DOHH2 (cell line): ENCODE measurements around the gene SEMA5B.

Experiments
- H3F3A ChIP-seq: fragments of 200-600 bp; sonication (generic), shearing (Covaris generic); 2 replicates; pipeline ENCODE4 v1.6.0; 2016; ENCODE audit warnings: antibody characterized with exemption, mild to moderate bottlenecking; ENCODE audit not compliant: control insufficient read depth, insufficient read depth
- H3K27ac ChIP-seq: fragments of 200-600 bp; sonication (generic); 2 replicates; pipeline ENCODE4 v1.5.1; 2014; ENCODE audit warnings: low read depth, mild to moderate bottlenecking, low read length, moderate library complexity
- H3K27me3 ChIP-seq: fragments of 200-600 bp; sonication (generic); 2 replicates; pipeline ENCODE4 v1.6.1; 2014; ENCODE audit warnings: mild to moderate bottlenecking, low read length, mixed read lengths; ENCODE audit not compliant: control insufficient read depth
- H3K36me3 ChIP-seq: fragments of 200-600 bp; sonication (generic); 2 replicates; pipeline ENCODE4 v1.6.1; 2014; ENCODE audit warnings: mild to moderate bottlenecking, low read length, moderate library complexity, mixed read lengths; ENCODE audit not compliant: control insufficient read depth
- H3K4me1 ChIP-seq: fragments of 200-600 bp; sonication (generic); 2 replicates; pipeline ENCODE4 v1.6.1; 2014; ENCODE audit warnings: mild to moderate bottlenecking, low read length, mixed read lengths; ENCODE audit not compliant: control insufficient read depth
- H3K4me2 ChIP-seq: fragments of 200-600 bp; sonication (generic); 2 replicates; pipeline ENCODE4 v1.6.0; 2014; ENCODE audit warnings: mild to moderate bottlenecking, low read length, moderate library complexity
- H3K4me3 ChIP-seq: fragments of 200-600 bp; sonication (generic); 2 replicates; pipeline ENCODE4 v1.5.1; 2014; ENCODE audit warnings: mild to moderate bottlenecking, low read length, mixed read lengths
- H3K79me2 ChIP-seq: fragments of 200-600 bp; sonication (generic); 2 replicates; pipeline ENCODE4 v1.6.1; 2014; ENCODE audit warnings: mild to moderate bottlenecking, low read length, mixed read lengths; ENCODE audit not compliant: control insufficient read depth
- H3K9me2 ChIP-seq: fragments of 200-600 bp; sonication (generic); replicated peaks from 2 replicates; pipeline ENCODE4 v1.6.1; 2014; ENCODE audit warnings: mild to moderate bottlenecking, low read length, mixed read lengths; ENCODE audit not compliant: control insufficient read depth
- H3K9me3 ChIP-seq: fragments of 200-600 bp; sonication (generic); 2 replicates; pipeline ENCODE4 v1.6.1; 2014; ENCODE audit warnings: antibody characterized with exemption, low read length, mixed read lengths; ENCODE audit not compliant: control insufficient read depth, insufficient read depth
- H4K20me1 ChIP-seq: fragments of 200-600 bp; sonication (generic); 2 replicates; pipeline ENCODE4 v1.6.0; 2014; ENCODE audit warnings: low read depth, mild to moderate bottlenecking, antibody characterized with exemption, low read length, moderate library complexity; ENCODE audit not compliant: control insufficient read depth, insufficient read depth
- CTCF ChIP-seq: fragments of 200-600 bp; sonication (generic); IDR thresholded peaks from one replicate; pipeline ENCODE4 v1.5.1; 2014; ENCODE audit warnings: antibody characterized with exemption, mild to moderate bottlenecking, low read depth, low read length; ENCODE audit not compliant: poor library complexity, severe bottlenecking
- EZH2phosphoT487 ChIP-seq: fragments of 200-600 bp; sonication (generic); IDR thresholded peaks from 2 replicates; pipeline ENCODE4 v1.6.1; 2017; ENCODE audit warnings: borderline replicate concordance, mild to moderate bottlenecking, antibody characterized with exemption, low read length, moderate library complexity, mixed read lengths

Gene SEMA5B

GRCh38 chr3:123032057-123032456, 4.5 kb upstream of the SEMA5B start:
- Histone ChIP-seq H3K36me3 (no peaks in the 10 kb centered on the region), H3K4me3 (no peak overlapping the region), H3K79me2 (no peaks in the 10 kb centered on the region), H3K4me2 (no peak overlapping the region), H4K20me1 (no peaks in the 10 kb centered on the region), H3K9me2 (no peaks in the 10 kb centered on the region), H3K27me3 (peaks cover 70% of the 10 kb centered on the region), H3K4me1 (peaks cover 12% of the 10 kb centered on the region), H3K27ac (no peak overlapping the region), H3F3A (no peaks in the 10 kb centered on the region), H3K9me3 (no peaks in the 10 kb centered on the region)
- no peak for TF ChIP-seq EZH2phosphoT487
- no peak for TF ChIP-seq CTCF

GRCh38 chr3:123031051-123031450, 3.5 kb upstream of the SEMA5B start:
- Histone ChIP-seq H3K36me3 (no peaks in the 10 kb centered on the region), H3K4me2 (no peak overlapping the region), H3K4me3 (no peak overlapping the region), H3F3A (no peaks in the 10 kb centered on the region), H3K79me2 (no peaks in the 10 kb centered on the region), H3K4me1 (peaks cover 12% of the 10 kb centered on the region), H3K27ac (no peak overlapping the region), H3K27me3 (peaks cover 71% of the 10 kb centered on the region), H3K9me2 (no peaks in the 10 kb centered on the region), H3K9me3 (no peaks in the 10 kb centered on the region), H4K20me1 (no peaks in the 10 kb centered on the region)
- no peak for TF ChIP-seq CTCF
- no peak for TF ChIP-seq EZH2phosphoT487

- H3F3A ChIP-seq, result no peaks in the 10 kb centered on the region
- no peak overlapping the region for H3K27ac ChIP-seq
- no peaks in the 10 kb centered on the region for H3K36me3 ChIP-seq
- no peaks in the 10 kb centered on the region for H3K9me3 ChIP-seq
- H3K9me2 ChIP-seq, result no peaks in the 10 kb centered on the region
- TF ChIP-seq CTCF (peak; percentile 41), EZH2phosphoT487 (no peak; the same call in 1 of the 2 replicates)
- H3K4me1 ChIP-seq, result peaks cover 12% of the 10 kb centered on the region
- H4K20me1 ChIP-seq, result no peaks in the 10 kb centered on the region
- peak overlapping the region; percentile 70 for H3K4me2 ChIP-seq
- H3K27me3 ChIP-seq, result peaks cover 86% of the 10 kb centered on the region
- no peaks in the 10 kb centered on the region for H3K79me2 ChIP-seq
- peak overlapping the region; percentile 64 for H3K4me3 ChIP-seq
These were observed 768 bp upstream of the SEMA5B start for GRCh38 chr3:123028233-123028828.
